B cell (primary cell): ENCODE data around the gene SUGCT. TPM values are rescaled to one million over a fixed set of nuclear protein-coding genes. Genes with fewer than 3 reads are reported as not detected.

Source experiments
- ATAC-seq: fragments of 200-7000 bp; cut with Tn5 transposase; one replicate; pipeline ENCODE4 v1.10.0; 2021; ENCODE audit warnings: low read depth, mild to moderate bottlenecking, moderate number of reproducible peaks, moderate library complexity
- CTCF ChIA-PET: fragments of 350-600 bp; sonication (Branson Sonifier 250); formaldehyde crosslinking; loops from one replicate; lab custom pipeline; 2021; ENCODE audit warnings: antibody characterized with exemption, inconsistent platforms; lab: Charles Lee
- POLR2A ChIA-PET: fragments of 350-600 bp; sonication (Branson Sonifier 250); formaldehyde crosslinking; loops from one replicate; lab custom pipeline; 2021; ENCODE audit warnings: antibody characterized with exemption; lab: Charles Lee
- DNase-seq: peaks from one replicate; pipeline ENCODE4 v3.0.0; 2013
- H2AFZ ChIP-seq: 2 replicates; pipeline ENCODE4 v1.6.1; 2012; ENCODE audit warnings: mild to moderate bottlenecking, low read depth, low read length; ENCODE audit not compliant: insufficient read depth, poor library complexity, severe bottlenecking
- H3K27ac ChIP-seq, 2 donors: 1 replicate in 1 of 2; 2 replicates in 1 of 2; pipeline ENCODE4 v1.5.1; 2012 to 2013; ENCODE audit warnings: low read length in 2 of 2, mild to moderate bottlenecking in 2 of 2, moderate library complexity in 1 of 2
- H3K27me3 ChIP-seq, 4 experiments: fragments of 200-600 bp in 1 of 4; sonication (generic) in 1 of 4; replicated peaks in 1 of 4; 1 replicate in 2 of 4; 2 replicates in 2 of 4; pipeline versions ENCODE4 v1.6.1 to v1.7.0; 2013 to 2016; ENCODE audit warnings: low read length in 3 of 4, mild to moderate bottlenecking in 2 of 4, mixed read lengths in 1 of 4, moderate library complexity in 1 of 4; ENCODE audit not compliant: insufficient read depth in 4 of 4, control insufficient read depth in 3 of 4; ENCODE audit errors: control extremely low read depth in 1 of 4
- H3K36me3 ChIP-seq, 2 experiments: replicated peaks in 1 of 2; 1 replicate in 1 of 2; 2 replicates in 1 of 2; pipeline versions ENCODE4 v1.6.1 to v1.7.1; 2013; ENCODE audit warnings: low read length in 1 of 2; ENCODE audit not compliant: insufficient read depth in 2 of 2, control insufficient read depth in 1 of 2; ENCODE audit errors: control extremely low read depth in 1 of 2, extremely low read depth in 1 of 2
- H3K4me1 ChIP-seq, 2 donors: fragments of 200-600 bp in 1 of 2; sonication (generic) in 1 of 2; 1 replicate in 1 of 2; 2 replicates in 1 of 2; pipeline versions ENCODE4 v1.5.1 to v1.6.1; 2013 to 2017; ENCODE audit warnings: low read length in 2 of 2; ENCODE audit not compliant: control insufficient read depth in 2 of 2, insufficient read depth in 2 of 2
- H3K4me2 ChIP-seq: replicated peaks from 2 replicates; pipeline ENCODE3; 2012; ENCODE audit warnings: mild to moderate bottlenecking, low read depth, low read length; ENCODE audit not compliant: poor library complexity, severe bottlenecking
- H3K4me3 ChIP-seq, 5 experiments: fragments of 200-600 bp in 1 of 5; sonication (generic) in 1 of 5; 1 replicate in 3 of 5; 2 replicates in 2 of 5; pipeline versions ENCODE4 v1.5.1 to v1.7.0; 2011 to 2016; ENCODE audit warnings: low read length in 4 of 5, mild to moderate bottlenecking in 4 of 5, low read depth in 2 of 5, control low read depth in 1 of 5, moderate library complexity in 1 of 5; ENCODE audit not compliant: insufficient read depth in 1 of 5; ENCODE audit errors: control extremely low read depth in 1 of 5, extremely low read depth in 1 of 5
- H3K79me2 ChIP-seq: fragments of 200-600 bp; sonication (generic); one replicate; pipeline ENCODE4 v1.6.0; 2016; ENCODE audit warnings: low read length; ENCODE audit not compliant: control insufficient read depth, insufficient read depth
- H3K9ac ChIP-seq: fragments of 200-600 bp; sonication (generic); 2 replicates; pipeline ENCODE4 v1.6.1; 2017; ENCODE audit warnings: mild to moderate bottlenecking, low read length, moderate library complexity
- H3K9me3 ChIP-seq, 3 donors: one replicate each; pipeline versions ENCODE4 v1.6.1 to v1.7.1; 2013; ENCODE audit warnings: low read length in 2 of 3; ENCODE audit not compliant: control insufficient read depth in 2 of 3, insufficient read depth in 1 of 3; ENCODE audit errors: control extremely low read depth in 1 of 3
- H4K20me1 ChIP-seq: 2 replicates; pipeline ENCODE4 v1.6.0; 2012; ENCODE audit warnings: mild to moderate bottlenecking, low read length; ENCODE audit not compliant: insufficient read depth, control insufficient read depth, poor library complexity, severe bottlenecking
- H3K27ac Mint-ChIP-seq: one replicate; pipeline ENCODE4 v1.8.0; 2021; ENCODE audit warnings: mixed read lengths
- H3K27me3 Mint-ChIP-seq: one replicate; pipeline ENCODE4 v1.8.0; 2021; ENCODE audit warnings: mixed read lengths
- H3K4me1 Mint-ChIP-seq: one replicate; pipeline ENCODE4 v1.8.0; 2021; ENCODE audit warnings: mixed read lengths
- H3K4me3 Mint-ChIP-seq: one replicate; pipeline ENCODE4 v1.8.0; 2021; ENCODE audit warnings: mixed read lengths
- H3K9me3 Mint-ChIP-seq: one replicate; pipeline ENCODE4 v1.8.0; 2022; ENCODE audit warnings: mixed read lengths; ENCODE audit not compliant: insufficient read depth
- EZH2 ChIP-seq: IDR thresholded peaks from 2 replicates; pipeline ENCODE4 v1.6.1; 2012; ENCODE audit warnings: borderline replicate concordance, low read depth, mild to moderate bottlenecking, moderate library complexity, low read length; ENCODE audit not compliant: insufficient read depth, poor library complexity, severe bottlenecking
- WGBS: methylation state at CpG from one replicate; pipeline ENCODE4 v1.1.5; 2013; ENCODE audit warnings: missing lambda C conversion rate; ENCODE audit not compliant: insufficient coverage; 5-methylcytosine and 5-hydroxymethylcytosine counted together
- intact Hi-C: fragments of 100-400 bp; cut with micrococcal nuclease; formaldehyde crosslinking; loops from one replicate; pipeline ENCODE4 v1.10.0; 2022
- polyA plus RNA-seq: library from polyadenylated mRNA; depleted of rRNA; stranded (reverse); fragments of >200 nt; gene quantifications from 2 replicates; pipeline ENCODE4 v1.2.3, GENCODE V29; 2012
- total RNA-seq, 2 donors: library from RNA; stranded (reverse); fragments of 120-200 nt in 1 of 2; gene quantifications; 1 replicate in 1 of 2; 2 replicates in 1 of 2; pipeline versions ENCODE4 v1.2.3 to v1.2.4, GENCODE V29; 2013 to 2022
- TF ChIP-seq, protein P1 (sequence below): fragments of 200-600 bp; IDR thresholded peaks from one replicate; pipeline ENCODE4 v1.8.0; 2022; ENCODE audit warnings: antibody characterized with exemption, mild to moderate bottlenecking

Gene SUGCT
- total and polyA plus RNA-seq, 2 donors (not counting 1 experiment from before 2014, with no cell fraction given) = 0.19 to 0.86 TPM

GRCh38 chr7:40889099-40889498 lies 754.3 kb downstream of the SUGCT start:
- Histone ChIP-seq H3K79me2 (no peaks in the 10 kb centered on the region), H3K27me3 (no peaks in the 10 kb centered on the region), H3K4me2 (no peak overlapping the region), H3K9ac (no peak overlapping the region), H3K4me1 (no peaks in the 10 kb centered on the region), H3K36me3 (no peaks in the 10 kb centered on the region), H3K9me3 (peaks cover 0 to 14% (median 6%) of the 10 kb centered on the region in 3 donors), H3K4me3 (no peak overlapping the region), H3K27ac (no peak overlapping the region), H2AFZ (no peak overlapping the region), H4K20me1 (no peaks in the 10 kb centered on the region)
- ATAC-seq (no peak), DNase-seq (no peak)
- TF ChIP-seq, protein P1, sequence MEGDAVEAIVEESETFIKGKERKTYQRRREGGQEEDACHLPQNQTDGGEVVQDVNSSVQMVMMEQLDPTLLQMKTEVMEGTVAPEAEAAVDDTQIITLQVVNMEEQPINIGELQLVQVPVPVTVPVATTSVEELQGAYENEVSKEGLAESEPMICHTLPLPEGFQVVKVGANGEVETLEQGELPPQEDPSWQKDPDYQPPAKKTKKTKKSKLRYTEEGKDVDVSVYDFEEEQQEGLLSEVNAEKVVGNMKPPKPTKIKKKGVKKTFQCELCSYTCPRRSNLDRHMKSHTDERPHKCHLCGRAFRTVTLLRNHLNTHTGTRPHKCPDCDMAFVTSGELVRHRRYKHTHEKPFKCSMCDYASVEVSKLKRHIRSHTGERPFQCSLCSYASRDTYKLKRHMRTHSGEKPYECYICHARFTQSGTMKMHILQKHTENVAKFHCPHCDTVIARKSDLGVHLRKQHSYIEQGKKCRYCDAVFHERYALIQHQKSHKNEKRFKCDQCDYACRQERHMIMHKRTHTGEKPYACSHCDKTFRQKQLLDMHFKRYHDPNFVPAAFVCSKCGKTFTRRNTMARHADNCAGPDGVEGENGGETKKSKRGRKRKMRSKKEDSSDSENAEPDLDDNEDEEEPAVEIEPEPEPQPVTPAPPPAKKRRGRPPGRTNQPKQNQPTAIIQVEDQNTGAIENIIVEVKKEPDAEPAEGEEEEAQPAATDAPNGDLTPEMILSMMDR = no peak
- TF ChIP-seq EZH2 = no peak
- H3K27me3 Mint-ChIP-seq = no peaks in the 10 kb centered on the region
- H3K27ac Mint-ChIP-seq = no peak overlapping the region
- 89% methylated on average over 4 of the region's 4 CpGs for WGBS
- H3K9me3 Mint-ChIP-seq = peaks cover 8% of the 10 kb centered on the region
- intact Hi-C loops = no loop called here
- ChIA-PET POLR2A (no interaction called here), CTCF (no interaction called here)
- H3K4me1 Mint-ChIP-seq = no peaks in the 10 kb centered on the region
- H3K4me3 Mint-ChIP-seq = no peak overlapping the region

DNA sequence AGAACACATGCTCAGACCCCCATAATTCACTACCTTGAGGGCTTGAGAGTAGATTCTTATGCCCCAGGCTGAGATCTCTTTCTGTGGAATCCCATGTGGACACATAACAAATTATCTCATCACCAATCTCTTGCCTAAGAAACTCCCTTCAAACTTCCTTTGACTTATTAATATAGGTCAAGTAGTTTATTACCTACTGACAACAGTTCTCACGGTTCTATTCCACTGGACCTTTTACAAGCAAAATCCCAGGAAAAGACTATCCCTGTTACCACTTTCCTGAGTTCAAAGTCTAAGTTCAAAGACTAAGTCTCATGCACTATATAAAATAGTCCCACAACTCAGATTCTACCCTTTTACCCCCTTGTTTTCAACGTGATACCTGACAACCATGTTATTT lies 754.7 kb downstream of the SUGCT start:
- Mint-ChIP-seq H3K4me3 (no peak overlapping the region), H3K27ac (no peak overlapping the region), H3K27me3 (no peaks in the 10 kb centered on the region), H3K4me1 (no peaks in the 10 kb centered on the region), H3K9me3 (peaks cover 8% of the 10 kb centered on the region)
- Histone ChIP-seq H3K4me3 (no peak overlapping the region), H3K9me3 (peaks cover 0 to 14% (median 6%) of the 10 kb centered on the region in 3 donors), H3K27me3 (no peaks in the 10 kb centered on the region), H3K27ac (no peak overlapping the region), H2AFZ (no peak overlapping the region), H3K4me1 (no peaks in the 10 kb centered on the region), H3K4me2 (no peak overlapping the region), H3K36me3 (no peaks in the 10 kb centered on the region), H3K79me2 (no peaks in the 10 kb centered on the region), H4K20me1 (no peaks in the 10 kb centered on the region), H3K9ac (no peak overlapping the region)
- POLR2A ChIA-PET = no interaction called here
- WGBS = no CpG with 5 or more reads among the region's 2 CpGs
- intact Hi-C loops = no loop called here
- CTCF ChIA-PET = no interaction called here
- TF ChIP-seq, protein P1 = no peak
- no peak for TF ChIP-seq EZH2
- no peak for DNase-seq
- ATAC-seq = no peak
